Measurements from ENCODE around the gene KIF26A. TPM values are rescaled to one million over a fixed set of nuclear protein-coding genes. Genes with fewer than 3 reads are reported as not detected.

KIF26A gene
- total and polyA plus RNA-seq, 2 of the 4 experiments (the other 2 are of a cell fraction): not detected

DNA sequence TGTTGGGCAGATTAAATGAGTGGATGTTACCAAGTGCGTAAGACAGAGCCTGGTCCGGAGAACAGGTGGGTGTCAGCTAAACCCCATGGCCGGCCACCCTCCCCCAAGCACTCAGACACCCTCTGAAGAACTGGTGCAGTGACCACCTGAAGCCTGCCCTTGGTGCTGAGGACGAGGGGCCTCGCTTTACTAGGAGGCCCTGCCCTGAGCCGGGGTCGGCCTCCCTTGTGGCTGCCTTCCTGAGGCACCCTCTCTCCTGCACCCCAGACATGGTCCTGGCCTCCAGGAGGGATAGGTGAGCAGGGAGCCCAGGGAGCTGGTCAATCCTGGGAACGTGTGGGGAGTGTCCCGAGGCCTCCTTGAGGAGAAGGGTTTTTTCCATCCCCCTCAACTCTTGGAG lies 4.9 kb upstream of the KIF26A start:
- TF ChIP-seq MAZ (IDR thresholded peaks at IDR 0.05; ENCODE audit: borderline replicate concordance, low read depth, low read length): no peak
- no peak for TF ChIP-seq SMC3 (IDR thresholded peaks at IDR 0.05; ENCODE audit: low read depth, low read length)
- TF ChIP-seq MXI1 (IDR thresholded peaks at IDR 0.05; ENCODE audit: borderline replicate concordance, low read depth, low read length): no peak
- TF ChIP-seq CEBPB (IDR thresholded peaks at IDR 0.05; ENCODE audit: low read depth, low read length): no peak
- TF ChIP-seq NFE2L2 (IDR thresholded peaks at IDR 0.05; ENCODE audit: low read depth, low read length): no peak
- TF ChIP-seq POLR2A (IDR thresholded peaks at IDR 0.05; ENCODE audit: low read depth, low read length): no peak
- TF ChIP-seq MAFK (IDR thresholded peaks at IDR 0.05; ENCODE audit: low read depth, low read length): no peak
- TF ChIP-seq RFX5 (IDR thresholded peaks at IDR 0.05; ENCODE audit: low read depth, low read length): no peak
- TF ChIP-seq, protein P1, sequence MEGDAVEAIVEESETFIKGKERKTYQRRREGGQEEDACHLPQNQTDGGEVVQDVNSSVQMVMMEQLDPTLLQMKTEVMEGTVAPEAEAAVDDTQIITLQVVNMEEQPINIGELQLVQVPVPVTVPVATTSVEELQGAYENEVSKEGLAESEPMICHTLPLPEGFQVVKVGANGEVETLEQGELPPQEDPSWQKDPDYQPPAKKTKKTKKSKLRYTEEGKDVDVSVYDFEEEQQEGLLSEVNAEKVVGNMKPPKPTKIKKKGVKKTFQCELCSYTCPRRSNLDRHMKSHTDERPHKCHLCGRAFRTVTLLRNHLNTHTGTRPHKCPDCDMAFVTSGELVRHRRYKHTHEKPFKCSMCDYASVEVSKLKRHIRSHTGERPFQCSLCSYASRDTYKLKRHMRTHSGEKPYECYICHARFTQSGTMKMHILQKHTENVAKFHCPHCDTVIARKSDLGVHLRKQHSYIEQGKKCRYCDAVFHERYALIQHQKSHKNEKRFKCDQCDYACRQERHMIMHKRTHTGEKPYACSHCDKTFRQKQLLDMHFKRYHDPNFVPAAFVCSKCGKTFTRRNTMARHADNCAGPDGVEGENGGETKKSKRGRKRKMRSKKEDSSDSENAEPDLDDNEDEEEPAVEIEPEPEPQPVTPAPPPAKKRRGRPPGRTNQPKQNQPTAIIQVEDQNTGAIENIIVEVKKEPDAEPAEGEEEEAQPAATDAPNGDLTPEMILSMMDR (conservative IDR thresholded peaks at IDR 0.05; ENCODE audit: low read depth, low read length): no peak
- TF ChIP-seq CHD1 (IDR thresholded peaks at IDR 0.05; ENCODE audit: low read depth, low read length): no peak
- no peak for TF ChIP-seq BHLHE40 (IDR thresholded peaks at IDR 0.05; ENCODE audit: low read depth, low read length)
- TF ChIP-seq RCOR1 (IDR thresholded peaks at IDR 0.05; ENCODE audit: insufficient replicate concordance, low read length): no peak
- TF ChIP-seq, protein P2, sequence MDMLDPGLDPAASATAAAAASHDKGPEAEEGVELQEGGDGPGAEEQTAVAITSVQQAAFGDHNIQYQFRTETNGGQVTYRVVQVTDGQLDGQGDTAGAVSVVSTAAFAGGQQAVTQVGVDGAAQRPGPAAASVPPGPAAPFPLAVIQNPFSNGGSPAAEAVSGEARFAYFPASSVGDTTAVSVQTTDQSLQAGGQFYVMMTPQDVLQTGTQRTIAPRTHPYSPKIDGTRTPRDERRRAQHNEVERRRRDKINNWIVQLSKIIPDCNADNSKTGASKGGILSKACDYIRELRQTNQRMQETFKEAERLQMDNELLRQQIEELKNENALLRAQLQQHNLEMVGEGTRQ (IDR thresholded peaks at IDR 0.05; ENCODE audit: low read depth, low read length): no peak
- TF ChIP-seq FOS (IDR thresholded peaks at IDR 0.05; ENCODE audit: low read depth, low read length): no peak
- TF ChIP-seq, protein P3, sequence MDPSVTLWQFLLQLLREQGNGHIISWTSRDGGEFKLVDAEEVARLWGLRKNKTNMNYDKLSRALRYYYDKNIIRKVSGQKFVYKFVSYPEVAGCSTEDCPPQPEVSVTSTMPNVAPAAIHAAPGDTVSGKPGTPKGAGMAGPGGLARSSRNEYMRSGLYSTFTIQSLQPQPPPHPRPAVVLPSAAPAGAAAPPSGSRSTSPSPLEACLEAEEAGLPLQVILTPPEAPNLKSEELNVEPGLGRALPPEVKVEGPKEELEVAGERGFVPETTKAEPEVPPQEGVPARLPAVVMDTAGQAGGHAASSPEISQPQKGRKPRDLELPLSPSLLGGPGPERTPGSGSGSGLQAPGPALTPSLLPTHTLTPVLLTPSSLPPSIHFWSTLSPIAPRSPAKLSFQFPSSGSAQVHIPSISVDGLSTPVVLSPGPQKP (IDR thresholded peaks at IDR 0.05; ENCODE audit: borderline replicate concordance, low read depth, low read length): no peak
- no peak for TF ChIP-seq RAD21 (IDR thresholded peaks at IDR 0.05; ENCODE audit: low read length)
- Histone ChIP-seq H3K23ac (ENCODE audit: low read depth, low read length) (no peak overlapping the region), H3K9me3 (ENCODE audit: control insufficient read depth, insufficient read depth, low read length) (peaks cover 5% of the 10 kb centered on the region; the same call in 1 of the 2 replicates), H2AK9ac (replicated peaks; ENCODE audit: low read depth, low read length, poor library complexity) (no peak overlapping the region), H3K79me1 (ENCODE audit: low read depth in 1 of 2, low read length in 2 of 2) (no peaks in the 10 kb centered on the region), H4K5ac (ENCODE audit: low read depth, low read length) (no peak overlapping the region), H4K20me1 (ENCODE audit: insufficient read depth, low read length) (no peaks in the 10 kb centered on the region), H2BK20ac (ENCODE audit: low read depth, low read length) (no peak overlapping the region), H3K27ac (ENCODE audit: insufficient read depth, low read length) (no peak overlapping the region), H2BK15ac (ENCODE audit: low read depth, low read length) (no peak overlapping the region), H3K4me1 (ENCODE audit: control insufficient read depth, insufficient read depth, low read length) (no peaks in the 10 kb centered on the region), H3K14ac (replicated peaks; ENCODE audit: low read depth, low read length) (no peak overlapping the region), H2AK5ac (ENCODE audit: low read depth, low read length) (no peak overlapping the region), H4K8ac (ENCODE audit: low read depth in 2 of 2, low read length in 2 of 2) (no peak overlapping the region), H2AFZ (replicated peaks; ENCODE audit: low read length, poor library complexity) (no peak overlapping the region), H3K56ac (ENCODE audit: extremely low read depth, insufficient read depth, low read length) (no peak overlapping the region), H3K4me3 (ENCODE audit: insufficient read depth, low read depth, low read length) (no peak overlapping the region), H2BK5ac (ENCODE audit: low read depth, low read length, poor library complexity, severe bottlenecking) (no peak overlapping the region), H3K4me2 (ENCODE audit: low read depth, low read length) (no peak overlapping the region), H3K18ac (ENCODE audit: low read depth, low read length) (no peak overlapping the region), H3K4ac (ENCODE audit: low read depth, low read length) (no peak overlapping the region), H3K9ac (ENCODE audit: low read depth, low read length) (no peak overlapping the region), H4K91ac (ENCODE audit: insufficient read depth, low read depth, low read length) (no peak overlapping the region), H2BK120ac (ENCODE audit: low read depth, low read length) (no peak overlapping the region), H3K27me3 (ENCODE audit: control insufficient read depth, insufficient read depth, low read length) (peaks cover 31% of the 10 kb centered on the region), H3K9me1 (ENCODE audit: insufficient read depth, low read length) (no peaks in the 10 kb centered on the region), H3K36me3 (ENCODE audit: control insufficient read depth, insufficient read depth, low read length) (no peaks in the 10 kb centered on the region)
- in situ Hi-C loops (cut with MboI; ENCODE audit: low sequenced_read_pairs): loop anchor here (10.0 kb wide), 1 partner anchor 511 kb away; no protein-coding TSS in a partner anchor
- dilution Hi-C loops (cut with HindIII; ENCODE audit: low sequenced_read_pairs, unreplicated experiment): no loop called here
- DNase-seq (no peak), ATAC-seq (ENCODE audit: low read depth) (no peak)
- POLR2A ChIA-PET (ENCODE audit: unreplicated experiment): no interaction called here
- WGBS, 2 experiments (ENCODE audit: extremely low coverage in 2 of 2, insufficient read length in 1 of 2): no CpG with 5 or more reads among the region's 9 CpGs
- CTCF ChIA-PET: no interaction called here
- intact Hi-C loops (cut with micrococcal nuclease): no loop called here
- no TSS peak for BruUV-seq (replicated peaks)

Data from IMR-90 (cell line).